Activated CD4-positive, alpha-beta T cell treated with anti-CD3 and anti-CD28 coated beads, Interleukin-10, Interleukin-2, amounts not matched to agents 100 ng/mL and 50 ng/mL, durations not matched to agents 16 hours and 8 hours (primary cell): Measurements from ENCODE around the gene SYNE2.
"Not testable (repeated sequence)": the region's sequence is repeated elsewhere in the genome, so short reads cannot be mapped to it uniquely, and the experiment has no call there.

Source experiments
- DNase-seq: peaks from one replicate; pipeline ENCODE4 v3.0.0-alpha.2; 2020

SYNE2 gene

GRCh38 chr14:64037869-64038745, 185.3 kb downstream of the SYNE2 start:
- DNase-seq: not testable (repeated sequence)

- no peak for DNase-seq
Observed at GRCh38 chr14:64038841-64039542, 186.2 kb downstream of the SYNE2 start.

GRCh38 chr14:64040044-64040443, 187.2 kb downstream of the SYNE2 start:
- DNase-seq: no peak

- not testable (repeated sequence) for DNase-seq
Observed at GRCh38 chr14:64043296-64043695, 190.5 kb downstream of the SYNE2 start.

DNA sequence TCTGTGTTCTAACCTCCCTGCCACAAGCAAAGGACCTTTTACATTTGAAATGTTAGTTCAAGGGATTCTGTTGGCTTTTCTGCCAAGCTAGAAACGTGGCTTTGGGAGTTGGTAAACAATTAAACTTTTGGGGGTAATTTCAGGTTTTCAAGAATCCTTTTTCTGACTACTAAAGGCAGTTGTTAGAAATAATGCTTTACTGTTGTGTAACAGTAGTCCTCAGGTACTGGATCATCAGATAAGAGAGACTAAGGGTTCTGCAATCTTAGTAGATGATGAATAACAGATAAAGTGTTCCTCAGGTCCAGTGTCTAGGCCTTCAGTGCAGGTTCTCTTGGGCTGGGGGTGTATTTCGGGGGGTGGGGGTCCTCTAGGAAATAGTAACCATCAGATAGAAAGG, 192.3 kb downstream of the SYNE2 start:
- DNase-seq: no peak

DNA sequence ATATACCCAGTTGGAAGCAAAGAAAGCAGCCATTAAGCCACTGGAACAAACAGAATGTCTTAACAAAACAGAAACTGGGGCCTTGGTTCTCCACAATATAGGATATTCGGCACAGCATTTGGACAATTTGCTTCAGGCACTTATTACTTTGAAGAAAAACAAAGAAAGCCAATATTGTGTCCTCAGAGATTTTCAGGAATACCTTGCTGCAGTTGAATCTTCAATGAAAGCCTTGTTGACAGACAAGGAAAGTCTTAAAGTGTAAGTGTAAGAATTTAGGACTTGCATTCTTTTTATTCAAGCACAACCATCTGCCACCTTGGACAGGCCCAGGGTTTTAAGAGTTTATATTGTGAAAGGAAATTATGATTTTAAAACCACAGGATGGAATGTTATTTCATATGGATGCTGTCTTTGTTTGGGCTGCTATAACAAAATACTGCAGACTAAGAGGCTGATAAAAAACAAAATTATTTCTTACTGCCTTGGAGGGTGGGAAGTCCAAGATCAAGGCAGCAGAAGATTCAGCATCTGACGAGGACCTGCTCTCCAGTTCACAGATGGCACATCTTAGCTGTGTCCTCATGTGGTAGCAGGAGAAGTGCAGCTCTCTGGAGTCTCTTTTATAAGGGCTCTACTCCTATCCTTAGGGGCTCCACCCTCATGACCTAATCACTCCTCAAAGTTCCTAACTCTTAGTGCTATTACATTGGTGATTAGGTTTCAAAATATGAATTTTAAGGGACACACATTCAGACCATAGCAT, 197.0 kb downstream of the SYNE2 start:
- DNase-seq: no peak

DNA sequence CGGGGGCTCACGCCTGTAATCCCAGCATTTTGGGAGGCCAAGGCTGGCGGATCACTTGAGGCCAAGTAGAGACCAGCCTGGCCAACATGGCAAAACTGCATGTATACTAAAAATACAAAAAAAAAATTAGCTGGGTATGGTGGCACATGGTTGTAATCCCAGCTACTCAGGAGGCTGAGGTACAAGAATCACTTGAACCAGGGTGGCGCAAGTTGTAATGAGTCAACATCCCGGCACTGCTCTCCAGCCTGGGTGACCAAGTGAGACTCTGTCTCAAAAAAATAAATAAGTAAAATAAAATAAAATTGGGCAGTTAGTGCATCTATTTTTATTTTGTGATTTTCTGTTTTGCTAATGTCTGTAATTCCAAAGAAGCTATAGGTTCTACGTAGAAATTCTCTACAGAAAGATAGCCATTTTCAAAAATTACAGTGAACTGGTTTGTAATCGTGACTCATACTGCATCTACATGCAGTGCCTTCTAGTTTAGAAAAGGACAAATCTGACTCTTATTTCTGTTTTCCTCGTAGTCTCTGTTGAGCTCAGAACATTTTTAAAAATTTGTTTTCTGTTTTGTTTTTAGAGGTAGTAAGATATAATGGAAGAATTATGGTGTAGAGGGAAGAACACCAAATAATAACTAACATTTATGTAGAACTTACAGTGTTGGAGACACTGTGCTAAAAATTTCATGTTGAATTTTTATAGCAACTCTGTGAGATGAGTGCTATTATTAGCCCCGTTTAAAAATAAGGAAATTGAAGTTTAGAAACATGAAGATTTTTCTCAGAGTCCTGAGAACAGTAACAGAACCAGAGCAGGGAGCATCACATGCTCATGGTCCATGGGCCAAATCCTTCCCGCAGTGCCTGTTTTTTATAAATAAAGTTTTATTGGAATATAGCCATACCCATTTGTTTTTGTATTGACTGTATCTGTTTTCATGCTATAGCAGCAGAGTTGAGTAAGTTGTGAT, 201.2 kb downstream of the SYNE2 start:
- DNase-seq: peak; percentile 5

DNA sequence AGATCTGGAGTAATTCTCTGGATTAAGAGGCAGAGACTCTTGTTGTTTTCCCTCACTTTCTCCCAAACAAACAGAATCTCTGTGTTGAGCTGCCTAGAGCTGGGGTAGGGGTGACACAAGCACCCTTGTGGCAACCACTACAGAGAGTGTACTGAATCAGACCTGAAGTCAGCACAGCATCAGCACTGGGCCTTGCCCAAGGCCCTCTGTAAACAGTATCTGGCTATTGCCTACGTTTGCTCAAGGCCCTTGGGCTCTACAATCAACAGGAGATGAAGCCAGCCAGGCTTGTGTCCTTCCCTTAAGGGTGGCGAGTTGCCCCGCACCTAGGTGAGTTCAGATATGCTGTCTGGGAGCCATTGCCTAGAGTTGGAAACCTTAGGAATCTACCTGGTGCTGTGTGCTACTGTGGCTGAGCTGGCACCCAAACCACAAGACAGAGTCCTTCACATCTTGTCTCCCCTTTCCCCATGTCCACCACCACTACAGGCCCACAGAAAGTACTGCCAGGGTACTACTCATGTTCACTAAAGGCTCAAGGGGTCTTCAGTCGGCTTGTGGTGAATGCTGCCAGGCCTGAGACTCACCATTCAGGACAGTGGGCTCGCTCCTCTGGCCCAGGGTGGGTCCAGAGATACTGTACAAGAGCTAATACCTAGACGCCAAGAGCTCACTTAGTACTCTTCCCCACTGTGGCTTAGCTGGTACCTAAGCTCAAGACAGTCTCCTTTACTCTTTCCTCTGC, 206.8 kb downstream of the SYNE2 start:
- no peak for DNase-seq

DNA sequence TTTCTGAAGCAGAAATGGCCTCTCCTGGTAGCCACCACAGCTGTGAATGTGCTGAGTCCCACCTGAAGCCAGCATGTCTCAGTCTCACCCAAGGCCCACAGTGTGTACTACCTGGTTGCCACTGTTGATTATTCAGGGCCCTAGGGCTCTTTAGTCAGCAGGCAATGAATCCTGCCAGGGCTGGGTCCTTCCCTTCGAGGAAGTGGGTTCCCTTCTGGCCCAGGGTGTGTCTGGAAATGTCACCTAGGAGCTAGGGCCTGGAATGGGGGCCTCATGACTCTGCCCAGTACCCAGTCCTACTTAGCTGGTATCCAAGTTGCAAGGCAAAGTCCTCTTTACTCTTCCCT, 207.4 kb downstream of the SYNE2 start:
- no peak for DNase-seq

- DNase-seq: peak; percentile 35
Observed at GRCh38 chr14:64060648-64061096, 207.9 kb downstream of the SYNE2 start.

- DNase-seq: no peak
Observed at GRCh38 chr14:64061115-64061514, 208.3 kb downstream of the SYNE2 start.

GRCh38 chr14:64061706-64062105, 208.9 kb downstream of the SYNE2 start:
- no peak for DNase-seq

DNA sequence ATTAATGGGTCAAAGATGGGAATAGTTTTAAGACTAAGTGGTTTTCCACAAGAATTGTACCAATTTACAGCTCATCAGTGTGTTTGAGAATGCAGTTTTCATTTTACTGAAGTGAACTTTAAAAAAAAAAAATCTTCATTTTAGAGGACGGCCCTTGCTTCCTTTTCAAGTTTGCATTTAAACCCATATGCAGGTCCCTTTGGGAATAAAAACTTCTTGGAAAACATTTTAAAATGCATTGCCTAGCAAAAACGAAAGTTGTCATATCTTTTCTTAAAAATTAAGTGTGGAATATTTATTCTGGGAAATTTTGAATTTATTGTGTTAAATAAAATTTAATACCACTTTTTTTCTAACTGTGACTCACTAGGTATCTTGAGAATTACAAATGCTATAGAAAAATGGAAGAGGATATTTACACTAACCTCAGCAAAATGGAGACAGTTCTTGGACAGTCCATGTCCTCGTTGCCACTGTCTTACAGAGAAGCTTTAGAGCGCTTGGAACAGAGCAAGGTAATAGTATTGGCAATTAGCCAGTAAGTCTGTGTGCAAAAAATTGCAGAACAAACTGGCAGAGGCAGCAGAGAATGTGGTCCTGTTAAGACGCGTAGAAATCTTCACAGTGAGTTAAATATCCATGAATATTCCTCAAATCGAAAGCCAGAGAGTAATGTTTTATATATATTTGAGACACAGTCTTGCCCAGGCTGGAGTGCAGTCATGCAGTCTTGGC, 209.7 kb downstream of the SYNE2 start:
- no peak for DNase-seq

GRCh38 chr14:64064447-64064846, 211.6 kb downstream of the SYNE2 start:
- no peak for DNase-seq

- DNase-seq: no peak
Observed at GRCh38 chr14:64069634-64070359, 217.0 kb downstream of the SYNE2 start.

DNA sequence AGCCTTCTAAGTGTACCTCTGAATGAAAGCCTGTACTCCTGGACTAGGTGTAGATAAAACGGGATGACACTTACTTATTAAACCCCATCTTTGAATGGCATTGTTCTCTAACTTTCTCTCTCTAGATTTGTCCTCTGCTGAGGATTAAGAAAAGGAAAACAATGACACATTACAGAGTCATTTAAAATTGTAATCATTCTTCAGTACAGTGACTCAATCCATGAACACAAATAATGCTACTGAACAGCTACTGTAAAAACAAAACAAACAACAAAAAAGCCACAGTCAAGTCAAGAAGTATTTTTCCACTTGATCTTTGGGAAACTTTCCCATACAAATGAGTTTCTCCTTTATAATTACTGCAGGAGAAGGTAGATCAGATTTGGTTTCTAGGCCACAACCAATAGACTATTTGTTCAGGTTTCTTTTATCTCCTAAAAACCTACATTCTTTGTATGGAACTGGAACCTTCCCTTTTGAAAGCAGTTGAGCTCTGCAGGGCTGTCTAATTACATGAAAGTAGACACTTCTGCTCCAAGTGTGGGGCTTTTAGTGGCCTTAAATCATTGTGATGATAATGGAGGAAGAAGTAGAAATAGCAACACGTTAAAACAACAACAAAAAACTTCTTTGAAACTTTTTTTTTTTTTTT, 222.3 kb downstream of the SYNE2 start:
- DNase-seq: peak; percentile 44

GRCh38 chr14:64075613-64076005, 222.8 kb downstream of the SYNE2 start:
- no peak for DNase-seq

- no peak for DNase-seq
Observed at GRCh38 chr14:64080452-64080851, 227.6 kb downstream of the SYNE2 start.

- DNase-seq: no peak
Observed at GRCh38 chr14:64081174-64081746, 228.5 kb downstream of the SYNE2 start.
